ENCODE data around the gene HNRNPL.
"Not testable (repeated sequence)": the region's sequence is repeated elsewhere in the genome, so short reads cannot be mapped to it uniquely, and the experiment has no call there.

The HNRNPL gene

GRCh38 chr19:38830039-38830733 is 19.6 kb downstream of the HNRNPL start:
- no peak for DNase-seq (ENCODE audit: low read depth in 2 of 3, low spot score in 1 of 3)

DNA sequence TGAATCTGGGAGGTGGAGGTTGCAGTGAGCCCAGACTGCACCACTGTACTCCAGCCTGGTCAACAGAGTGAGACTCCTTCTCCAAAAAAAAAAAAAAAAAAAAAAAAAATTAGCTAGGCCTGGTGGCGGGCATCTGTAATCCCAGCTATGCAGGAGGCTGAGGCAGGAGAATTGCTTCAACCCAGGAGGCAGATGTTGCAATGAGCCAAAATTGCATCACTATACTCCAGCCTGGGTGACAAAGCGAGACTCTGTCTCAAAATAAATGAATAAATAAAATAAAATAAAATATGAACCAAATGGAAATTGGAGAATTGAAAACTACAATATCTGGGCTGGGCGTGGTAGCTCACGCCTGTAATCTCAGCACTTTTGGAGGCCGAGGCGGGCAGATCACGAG is 20.6 kb downstream of the HNRNPL start:
- DNase-seq (ENCODE audit: low read depth in 2 of 3, low spot score in 1 of 3): not testable (repeated sequence)

- DNase-seq (ENCODE audit: low read depth in 2 of 3, low spot score in 1 of 3): no peak
Observed at GRCh38 chr19:38826856-38827551, 22.8 kb downstream of the HNRNPL start.

- DNase-seq (ENCODE audit: low read depth in 2 of 3, low spot score in 1 of 3): not testable (repeated sequence)
Observed at GRCh38 chr19:38825936-38826335, 23.9 kb downstream of the HNRNPL start.

DNA sequence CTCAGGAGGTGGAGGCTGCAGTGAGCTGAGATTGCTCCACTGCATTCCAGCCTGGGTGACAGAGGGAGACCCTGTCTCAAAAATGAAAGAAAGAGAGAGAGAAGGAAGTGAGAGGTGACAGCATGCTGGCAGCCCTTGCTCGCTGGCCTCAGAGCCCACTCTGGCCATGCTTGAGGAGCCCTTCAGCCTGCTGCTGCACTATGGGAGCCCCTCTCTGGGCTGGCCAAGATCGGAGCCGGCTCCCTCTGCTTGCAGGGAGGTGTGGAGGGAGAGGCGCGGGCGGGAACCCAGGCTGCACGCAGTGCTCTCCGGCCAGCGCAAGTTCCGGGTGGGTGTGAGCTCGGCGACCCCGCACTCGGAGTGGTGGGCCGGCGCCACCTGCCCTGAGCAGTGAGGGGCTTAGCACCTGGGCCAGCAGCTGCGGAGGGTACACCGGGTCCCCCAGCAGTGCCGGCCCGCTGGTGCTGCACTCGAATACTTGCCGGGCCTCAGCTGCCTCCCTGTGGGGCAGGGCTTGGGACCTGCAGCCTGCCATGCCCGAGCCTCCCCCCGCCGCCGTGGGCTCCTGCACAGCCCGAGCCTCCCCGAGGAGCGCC is 28.5 kb downstream of the HNRNPL start:
- DNase-seq (ENCODE audit: low read depth in 2 of 3, low spot score in 1 of 3): not testable (repeated sequence)

DNA sequence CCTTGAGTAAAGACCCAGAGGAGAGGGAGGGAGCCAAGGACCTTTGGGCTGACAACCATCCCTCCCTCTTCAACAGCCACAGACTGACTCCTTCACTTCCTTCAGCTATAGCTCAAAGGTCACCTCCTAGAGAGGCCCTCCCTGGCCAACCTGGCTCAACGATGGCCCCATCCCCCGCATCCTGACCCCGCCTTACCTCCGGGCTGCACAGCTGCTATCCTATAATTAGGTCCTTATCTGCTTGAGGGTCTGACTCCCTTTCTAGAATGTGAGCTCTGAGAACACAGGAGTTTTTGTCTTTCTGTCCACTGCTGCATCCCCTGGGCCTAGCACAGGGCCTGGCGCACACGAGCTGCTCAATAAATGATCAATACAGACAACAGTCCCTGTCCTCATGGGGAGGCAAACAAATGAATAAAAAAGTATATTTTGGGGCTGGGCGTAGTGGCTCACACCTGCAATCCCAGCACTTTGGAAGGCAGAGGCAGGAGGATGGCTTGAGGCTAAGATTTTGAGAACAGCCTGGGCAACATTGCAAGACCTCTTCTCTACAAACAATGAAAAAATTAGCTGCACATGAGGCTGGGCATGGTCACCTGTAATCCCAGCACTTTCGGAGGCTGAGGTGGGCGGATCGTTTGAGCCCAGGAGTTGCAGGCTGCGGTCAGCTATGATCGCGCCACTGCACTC is 30.4 kb downstream of the HNRNPL start:
- no peak for DNase-seq (ENCODE audit: low read depth in 2 of 3, low spot score in 1 of 3)

DNA sequence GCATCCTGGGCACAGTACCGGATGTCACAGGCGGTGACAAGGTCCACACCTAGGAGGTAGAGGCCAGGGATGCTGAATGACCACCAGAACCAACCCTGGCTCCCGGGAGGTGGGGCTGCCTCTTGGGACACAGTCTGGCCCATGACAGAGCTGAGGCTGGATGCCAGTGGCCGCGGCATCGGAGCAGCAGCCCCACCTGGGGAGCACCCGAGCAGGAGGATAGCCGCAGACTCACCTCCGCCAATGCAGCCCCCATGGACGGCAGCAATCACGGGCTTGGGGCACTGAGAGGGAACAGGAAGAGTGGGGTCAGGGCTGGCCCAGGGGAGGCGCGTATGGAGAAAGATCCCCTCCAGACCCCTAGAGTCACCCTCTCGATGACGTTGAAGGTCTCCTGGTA is 32.7 kb downstream of the HNRNPL start:
- DNase-seq (ENCODE audit: low read depth in 2 of 3, low spot score in 1 of 3): no peak

DNA sequence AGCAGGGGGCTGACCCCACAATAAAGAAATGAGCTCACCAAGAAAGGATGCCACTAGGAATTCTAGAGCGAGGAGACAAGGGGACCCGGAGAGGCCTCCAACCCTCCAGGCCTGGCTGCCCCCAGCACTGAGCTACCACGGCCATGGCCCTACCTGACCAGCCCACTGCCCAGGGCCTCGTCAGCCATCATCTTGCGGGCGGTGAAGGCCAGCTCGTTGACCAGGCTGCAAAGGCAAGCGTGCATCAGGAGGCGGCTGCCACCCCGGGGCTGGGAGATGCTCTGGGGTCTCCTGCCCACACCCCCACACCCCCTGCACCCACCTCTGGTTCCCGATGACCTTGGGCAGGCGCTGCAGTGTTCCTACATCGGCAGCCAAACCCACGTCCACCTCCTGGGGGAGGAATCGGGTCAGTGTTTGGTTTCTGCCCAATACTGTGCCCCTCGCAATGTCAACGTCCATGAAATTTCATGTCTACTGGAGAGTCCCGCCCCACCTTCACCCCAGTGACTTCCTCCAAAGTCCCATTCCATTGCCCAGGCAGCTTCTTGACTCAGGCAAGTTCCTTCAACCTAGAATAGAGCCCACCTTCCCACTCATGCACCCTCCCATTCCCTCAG is 33.5 kb downstream of the HNRNPL start:
- DNase-seq (ENCODE audit: low read depth in 2 of 3, low spot score in 1 of 3): no peak

DNA sequence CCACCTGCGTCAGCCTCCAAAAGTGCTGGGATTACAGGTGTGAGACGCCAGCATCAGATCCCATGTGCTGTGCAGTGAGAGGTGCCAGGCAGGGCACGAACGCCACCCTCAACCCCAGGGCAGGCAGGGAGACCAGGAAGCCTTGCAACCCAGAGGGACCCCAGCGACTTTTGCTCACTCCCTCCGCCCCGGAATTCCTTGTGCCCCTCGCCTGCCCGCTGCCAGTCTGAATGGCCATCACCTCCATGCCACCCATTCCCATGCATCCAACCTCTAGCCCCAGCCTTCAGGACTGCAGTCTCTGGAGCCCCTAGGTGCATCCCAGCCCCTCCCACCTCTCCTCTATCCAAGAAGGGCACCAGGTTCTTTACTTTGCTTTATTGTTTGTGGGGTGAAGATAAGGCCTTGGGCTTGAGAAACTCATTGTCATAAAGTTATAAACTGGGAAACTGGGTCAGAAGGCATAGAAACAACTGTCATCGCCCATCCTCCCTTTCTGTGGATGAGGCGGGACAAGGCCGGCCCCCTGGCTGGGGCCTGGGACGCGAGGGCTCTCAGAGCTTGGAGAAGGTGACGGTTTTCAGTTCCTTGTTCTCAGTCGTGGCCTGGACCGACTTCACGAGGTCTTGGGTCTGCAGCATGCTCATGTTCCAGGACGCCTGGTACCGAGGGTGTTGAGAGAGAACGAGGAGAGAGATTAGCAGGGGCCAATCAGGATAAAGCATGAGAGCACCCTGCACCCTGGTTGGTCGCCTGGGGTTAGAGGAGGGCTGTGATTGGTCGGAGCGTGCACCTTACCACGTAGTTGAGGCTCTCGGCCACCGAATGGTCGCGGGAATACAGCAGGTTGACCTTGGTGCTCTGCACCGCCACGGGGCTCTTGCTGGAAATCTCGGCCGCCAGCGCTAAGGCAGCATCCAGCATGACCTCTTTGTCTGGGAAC is 34.5 kb downstream of the HNRNPL start:
- DNase-seq (ENCODE audit: low read depth in 2 of 3, low spot score in 1 of 3): no peak

- DNase-seq (ENCODE audit: low read depth in 2 of 3, low spot score in 1 of 3): not testable (repeated sequence)
Observed at GRCh38 chr19:38813932-38814331, 35.9 kb downstream of the HNRNPL start.

DNA sequence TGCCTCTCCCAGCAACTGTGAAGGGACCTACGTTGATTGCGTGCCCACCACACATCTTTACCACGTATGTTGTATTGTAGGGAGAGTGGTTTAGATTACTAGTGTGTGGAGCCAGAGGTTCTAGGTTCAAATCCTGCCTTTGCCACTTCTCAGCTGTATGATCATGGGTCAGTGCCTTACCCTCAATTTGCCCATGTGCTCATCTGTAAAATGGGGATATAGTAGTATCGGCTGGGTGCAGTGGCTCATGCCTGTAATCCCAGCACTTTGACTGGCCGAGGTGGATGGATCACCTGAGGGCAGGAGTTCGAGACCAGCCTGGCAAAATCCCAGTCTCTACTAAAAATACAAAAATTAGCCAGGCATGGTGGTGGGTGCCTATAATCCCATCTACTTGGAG is 36.5 kb downstream of the HNRNPL start:
- DNase-seq (ENCODE audit: low read depth in 2 of 3, low spot score in 1 of 3): no peak

DNA sequence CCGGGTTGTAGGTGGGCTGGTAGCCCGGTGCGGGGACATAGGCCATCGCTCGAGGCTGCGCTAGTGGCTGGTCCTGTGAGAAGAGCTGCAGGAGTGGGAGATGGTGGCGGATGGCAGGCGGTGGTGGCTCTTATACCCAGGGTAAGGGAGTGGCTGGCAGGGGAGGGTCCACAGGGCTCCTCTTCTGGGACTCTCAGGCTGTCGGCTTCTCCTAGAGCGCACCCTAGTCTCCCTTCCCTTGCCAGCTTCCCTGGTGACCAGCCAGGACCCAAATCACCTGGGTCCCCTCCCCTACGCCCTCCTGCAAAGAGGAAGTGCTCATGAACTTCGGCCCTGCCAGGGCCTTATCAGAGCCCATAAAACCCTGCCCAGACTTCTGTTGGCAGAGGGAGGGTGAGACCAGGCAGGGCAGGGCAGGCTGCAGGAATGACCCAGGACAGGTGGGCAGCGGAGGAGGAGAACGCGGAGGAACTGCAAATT is 36.9 kb downstream of the HNRNPL start, which contains the start of gene LGALS4:
LGALS4 (minus strand) TSS at position 105 of the 480 bp plus-strand sequence; CDS start at position 46, 59 bp downstream.
- no peak for DNase-seq (ENCODE audit: low read depth in 2 of 3, low spot score in 1 of 3)

GRCh38 chr19:38812009-38812840 is 37.6 kb downstream of the HNRNPL start:
- DNase-seq (ENCODE audit: low read depth in 2 of 3, low spot score in 1 of 3): no peak

DNA sequence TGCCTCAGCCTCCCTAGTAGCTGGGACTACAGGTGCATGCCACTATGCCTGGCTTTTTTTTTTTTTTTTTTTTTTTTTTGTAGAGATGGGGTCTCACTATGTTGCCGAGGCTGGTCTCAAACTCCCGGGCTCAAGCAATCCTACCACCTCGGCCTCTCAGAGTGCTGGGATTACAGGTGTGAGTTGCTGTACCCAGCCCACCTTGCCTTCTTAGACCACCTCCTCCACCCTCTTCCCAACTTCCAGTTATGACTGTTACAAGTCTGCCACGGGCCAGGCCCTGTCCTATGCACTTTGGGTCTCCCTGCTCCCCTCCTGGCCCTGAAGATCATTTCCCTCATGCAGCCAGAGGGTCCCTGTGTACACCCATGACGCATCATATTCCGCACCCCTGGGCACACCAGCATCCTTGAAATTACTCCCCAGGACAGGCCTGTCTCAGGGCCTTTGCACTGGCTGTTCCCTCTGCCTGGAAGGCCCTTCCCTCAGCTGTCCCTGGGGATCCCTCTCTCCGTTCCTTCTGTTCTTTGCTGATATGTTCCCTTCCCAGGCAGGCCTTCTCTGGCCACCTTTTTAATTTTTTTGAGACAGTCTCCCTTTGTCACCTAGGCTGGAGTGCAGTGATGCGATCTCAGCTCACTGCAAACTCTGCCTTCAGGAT is 40.1 kb downstream of the HNRNPL start:
- DNase-seq (ENCODE audit: low read depth in 2 of 3, low spot score in 1 of 3): no peak

GRCh38 chr19:38808741-38809140 is 41.0 kb downstream of the HNRNPL start:
- no peak for DNase-seq (ENCODE audit: low read depth in 2 of 3, low spot score in 1 of 3)

DNA sequence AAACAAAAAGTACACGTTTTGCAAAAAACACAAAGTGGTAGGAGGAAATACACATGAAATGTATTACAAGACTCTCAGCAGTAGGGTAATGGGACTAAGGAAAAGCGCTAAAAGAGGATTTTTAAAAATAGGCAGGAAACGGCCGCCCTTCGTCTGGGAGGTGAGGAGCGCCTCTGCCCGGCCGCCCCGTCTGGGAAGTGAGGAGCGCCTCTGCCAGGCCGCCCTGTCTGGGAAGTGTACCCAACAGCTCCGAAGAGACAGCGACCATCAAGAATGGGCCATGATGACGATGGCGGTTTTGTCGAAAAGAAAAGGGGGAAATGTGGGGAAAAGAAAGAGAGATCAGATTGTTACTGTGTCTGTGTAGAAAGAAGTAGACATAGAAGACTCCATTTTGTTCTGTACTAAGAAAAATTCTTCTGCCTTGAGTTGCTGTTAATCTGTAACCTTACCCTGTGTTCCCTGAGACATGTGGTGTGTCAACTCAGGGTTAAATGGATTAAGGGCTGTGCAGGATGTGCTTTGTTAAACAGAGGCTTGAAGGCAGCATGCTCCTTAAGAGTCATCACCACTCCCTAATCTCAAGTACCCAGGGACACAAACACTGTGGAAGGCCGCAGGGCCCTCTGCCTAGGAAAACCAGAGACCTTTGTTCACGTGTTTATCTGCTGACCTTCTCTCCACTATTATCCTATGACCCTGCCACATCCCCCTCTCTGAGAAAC is 42.2 kb downstream of the HNRNPL start:
- DNase-seq (ENCODE audit: low read depth in 2 of 3, low spot score in 1 of 3): not testable (repeated sequence)

DNA sequence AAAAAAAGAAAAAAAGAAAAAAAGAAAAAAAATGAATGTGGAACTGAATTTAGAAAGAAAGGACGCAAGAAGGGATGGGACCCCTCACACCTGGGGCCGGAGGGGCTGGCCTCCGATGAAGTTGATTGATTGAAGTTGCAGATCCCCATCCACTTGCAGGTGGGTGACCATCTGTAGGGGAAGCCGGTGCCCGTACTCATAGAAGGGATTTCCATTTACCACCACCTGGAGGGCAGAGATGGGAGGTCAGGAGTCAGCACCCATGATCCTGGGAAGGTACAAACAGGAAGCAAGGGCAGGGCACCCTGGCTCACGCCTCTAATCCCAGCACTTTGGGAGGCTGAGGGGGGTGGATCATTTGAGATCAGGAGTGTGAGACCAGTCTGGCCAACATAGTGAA is 43.4 kb downstream of the HNRNPL start:
- DNase-seq (ENCODE audit: low read depth in 2 of 3, low spot score in 1 of 3): no peak

DNA sequence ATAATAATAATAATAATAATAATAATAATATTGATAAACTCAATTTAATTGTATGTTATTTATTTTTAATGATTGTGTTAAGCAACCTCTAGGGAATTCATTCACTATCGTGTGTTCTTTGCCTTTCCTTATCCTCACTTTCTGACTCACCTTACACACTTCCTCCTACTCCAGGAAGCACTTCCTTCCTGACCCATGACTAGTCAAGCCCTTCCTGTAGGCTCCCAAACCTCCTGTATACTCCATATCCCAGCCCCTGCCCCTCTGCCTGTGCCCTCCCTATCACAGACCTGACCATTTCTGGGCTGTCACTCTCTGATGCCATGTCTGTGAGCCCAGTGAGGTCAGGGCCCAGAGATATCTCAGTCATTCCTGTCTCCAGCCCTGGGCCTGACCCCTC is 44.6 kb downstream of the HNRNPL start:
- no peak for DNase-seq (ENCODE audit: low read depth in 2 of 3, low spot score in 1 of 3)

Measured in stimulated activated CD4-positive, alpha-beta T cell treated with anti-CD3 and anti-CD28 coated beads, Interleukin-12 subunit alpha, Interleukin-12 subunit beta, amount 100 ng/mL, for 48 hours (primary cell).